CD14-positive monocyte (primary cell): ENCODE data around the gene TRIOBP. TPM values are rescaled to one million over a fixed set of nuclear protein-coding genes. Genes with fewer than 3 reads are reported as not detected.

Source experiments
- DNase-seq, 3 donors: peaks; one replicate each; pipeline ENCODE4 v3.0.0-alpha.2; 2011 to 2022
- H2AFZ ChIP-seq: 2 replicates; pipeline ENCODE4 v1.6.0; 2012; ENCODE audit warnings: mild to moderate bottlenecking, low read depth, low read length, inconsistent platforms; ENCODE audit not compliant: insufficient read depth, poor library complexity, severe bottlenecking
- H3K27ac ChIP-seq, 2 donors: 1 replicate in 1 of 2; 2 replicates in 1 of 2; pipeline ENCODE4 v1.5.1; 2012 to 2013; ENCODE audit warnings: low read length in 2 of 2, control low read depth in 1 of 2, inconsistent platforms in 1 of 2, low read depth in 1 of 2, mild to moderate bottlenecking in 1 of 2
- H3K27me3 ChIP-seq, 2 donors: one replicate each; pipeline versions ENCODE4 v1.6.0 to v1.6.1; 2011 to 2013; ENCODE audit warnings: low read length in 2 of 2; ENCODE audit not compliant: control insufficient read depth in 2 of 2, insufficient read depth in 2 of 2
- H3K36me3 ChIP-seq, 2 donors: replicated peaks in 1 of 2; 1 replicate in 1 of 2; 2 replicates in 1 of 2; pipeline versions ENCODE4 v1.5.1 to v1.6.1; 2012 to 2013; ENCODE audit warnings: low read length in 2 of 2, control low read depth in 1 of 2, inconsistent platforms in 1 of 2, mild to moderate bottlenecking in 1 of 2; ENCODE audit not compliant: insufficient read depth in 2 of 2, control insufficient read depth in 1 of 2
- H3K4me1 ChIP-seq, 2 donors: 1 replicate in 1 of 2; 2 replicates in 1 of 2; pipeline versions ENCODE4 v1.5.1 to v1.6.1; 2012 to 2013; ENCODE audit warnings: low read length in 2 of 2, control low read depth in 1 of 2, inconsistent platforms in 1 of 2, mild to moderate bottlenecking in 1 of 2, moderate library complexity in 1 of 2; ENCODE audit not compliant: insufficient read depth in 2 of 2, control insufficient read depth in 1 of 2
- H3K4me2 ChIP-seq: replicated peaks from 2 replicates; pipeline ENCODE3; 2012; ENCODE audit warnings: low read length, moderate library complexity, mild to moderate bottlenecking; ENCODE audit not compliant: poor library complexity, severe bottlenecking; ENCODE audit errors: extremely low read depth
- H3K4me3 ChIP-seq, 3 experiments: fragments of 200-600 bp in 1 of 3; sonication (generic) in 1 of 3; replicated peaks in 1 of 3; 1 replicate in 2 of 3; 2 replicates in 1 of 3; pipeline ENCODE4 v1.5.1; 2011 to 2013; ENCODE audit warnings: low read length in 3 of 3, mild to moderate bottlenecking in 3 of 3, control low read depth in 2 of 3, low read depth in 2 of 3, inconsistent platforms in 1 of 3, moderate library complexity in 1 of 3
- H3K79me2 ChIP-seq: 2 replicates; pipeline ENCODE4 v1.6.0; 2012; ENCODE audit warnings: mild to moderate bottlenecking, control low read depth, inconsistent platforms, low read length, moderate library complexity; ENCODE audit not compliant: insufficient read depth
- H3K9ac ChIP-seq: 2 replicates; pipeline ENCODE4 v1.6.0; 2017; ENCODE audit warnings: low read length, mild to moderate bottlenecking; ENCODE audit not compliant: insufficient read depth, poor library complexity, severe bottlenecking
- H3K9me3 ChIP-seq, 2 donors: replicated peaks in 1 of 2; 1 replicate in 1 of 2; 2 replicates in 1 of 2; pipeline versions ENCODE4 v1.5.1 to v1.6.1; 2012 to 2013; ENCODE audit warnings: low read length in 2 of 2, control low read depth in 1 of 2; ENCODE audit not compliant: control insufficient read depth in 1 of 2, insufficient read depth in 1 of 2
- H4K20me1 ChIP-seq: 2 replicates; pipeline ENCODE4 v1.6.0; 2012; ENCODE audit warnings: mild to moderate bottlenecking, low read length, control low read depth, moderate library complexity; ENCODE audit not compliant: insufficient read depth
- H3K27ac Mint-ChIP-seq, 7 donors: one replicate each; pipeline ENCODE4 v1.8.0; 2020; ENCODE audit warnings: mild to moderate bottlenecking in 7 of 7, mixed read lengths in 7 of 7, moderate library complexity in 6 of 7, inconsistent platforms in 2 of 7
- H3K27me3 Mint-ChIP-seq, 3 donors: one replicate each; pipeline ENCODE4 v1.8.0; 2021 to 2022; ENCODE audit warnings: low read depth in 3 of 3, mild to moderate bottlenecking in 3 of 3, mixed read lengths in 3 of 3, moderate library complexity in 3 of 3, inconsistent platforms in 1 of 3
- H3K36me3 Mint-ChIP-seq, 2 donors: one replicate each; pipeline ENCODE4 v1.8.0; 2020; ENCODE audit warnings: mixed read lengths in 2 of 2, inconsistent platforms in 1 of 2, mild to moderate bottlenecking in 1 of 2
- H3K4me1 Mint-ChIP-seq: one replicate; pipeline ENCODE4 v1.8.0; 2020; ENCODE audit warnings: mild to moderate bottlenecking, mixed read lengths
- H3K4me3 Mint-ChIP-seq, 2 donors: one replicate each; pipeline ENCODE4 v1.8.0; 2020; ENCODE audit warnings: mild to moderate bottlenecking in 2 of 2, mixed read lengths in 2 of 2, moderate library complexity in 1 of 2
- H3K9me3 Mint-ChIP-seq, 7 donors: one replicate each; pipeline ENCODE4 v1.8.0; 2020 to 2022; ENCODE audit warnings: mixed read lengths in 7 of 7, mild to moderate bottlenecking in 6 of 7, moderate library complexity in 6 of 7, inconsistent platforms in 2 of 7
- CTCF ChIP-seq: fragments of 200-600 bp; IDR thresholded peaks from one replicate; pipeline ENCODE4 v1.8.0; 2022; ENCODE audit warnings: antibody characterized with exemption, mild to moderate bottlenecking
- WGBS: methylation state at CpG from one replicate; pipeline ENCODE4 v1.1.5; 2013; ENCODE audit warnings: missing lambda C conversion rate; ENCODE audit not compliant: insufficient coverage; 5-methylcytosine and 5-hydroxymethylcytosine counted together
- intact Hi-C, 2 donors: fragments of 100-400 bp; cut with micrococcal nuclease; formaldehyde crosslinking; loops; one replicate each; pipeline versions ENCODE4 v1.15.0 to v1.15.1; 2023
- polyA plus RNA-seq, 3 donors: library from polyadenylated mRNA; depleted of rRNA in 1 of 3; unstranded in 2 of 3; stranded (reverse) in 1 of 3; fragments of 300-500 nt in 2 of 3; fragments of >200 nt in 1 of 3; fragmentation: Illumina TruSeq in 2 of 3; gene quantifications; 1 replicate in 2 of 3; 2 replicates in 1 of 3; pipeline ENCODE4 v1.2.3, GENCODE V29; 2012 to 2021

TRIOBP gene
- polyA plus RNA-seq, 3 donors = 43.0 to 46.6 (median 44.7) TPM

- Mint-ChIP-seq H3K36me3 (no peaks in the 10 kb centered on the region), H3K4me1 (peaks cover 12% of the 10 kb centered on the region), H3K27ac (no peak overlapping the region), H3K27me3 (peaks cover 16 to 19% (median 17%) of the 10 kb centered on the region in 3 donors), H3K4me3 (no peak overlapping the region), H3K9me3 (peaks cover 0 to 2% (median 0%) of the 10 kb centered on the region in 7 donors)
- Histone ChIP-seq H3K4me3 (no peak overlapping the region), H3K4me1 (peaks cover 9 to 15% of the 10 kb centered on the region in 2 donors), H3K4me2 (no peak overlapping the region), H3K27me3 (peaks cover 5 to 9% of the 10 kb centered on the region in 2 donors), H4K20me1 (no peaks in the 10 kb centered on the region), H3K9ac (no peak overlapping the region), H3K79me2 (no peaks in the 10 kb centered on the region), H3K9me3 (no peaks in the 10 kb centered on the region), H2AFZ (no peak overlapping the region), H3K27ac (no peak overlapping the region), H3K36me3 (no peaks in the 10 kb centered on the region)
- WGBS = 96% methylated on average over 18 of the region's 27 CpGs
- DNase-seq = no peak
- no peak for TF ChIP-seq CTCF
- intact Hi-C loops = loop anchor here in 1 of 2 donors (10.0 kb wide), 1 partner anchor 152 kb away; no protein-coding TSS in a partner anchor
Observed at GRCh38 chr22:37812869-37813678, 116.2 kb downstream of the TRIOBP start.

- Histone ChIP-seq H3K9ac (no peak overlapping the region), H3K4me3 (no peak overlapping the region), H3K27me3 (peaks cover 7 to 26% of the 10 kb centered on the region in 2 donors), H3K9me3 (no peaks in the 10 kb centered on the region), H3K79me2 (no peaks in the 10 kb centered on the region), H3K4me1 (peaks cover 16 to 20% of the 10 kb centered on the region in 2 donors), H3K36me3 (no peaks in the 10 kb centered on the region), H4K20me1 (no peaks in the 10 kb centered on the region), H3K27ac (no peak overlapping the region), H3K4me2 (no peak overlapping the region), H2AFZ (no peak overlapping the region)
- H3K4me1 Mint-ChIP-seq = peaks cover 17% of the 10 kb centered on the region
- peaks cover 25 to 31% (median 28%) of the 10 kb centered on the region in 3 donors for H3K27me3 Mint-ChIP-seq
- no peak for DNase-seq
- WGBS = 96% methylated on average over 7 of the region's 12 CpGs
- H3K27ac Mint-ChIP-seq = no peak overlapping the region
- H3K9me3 Mint-ChIP-seq = peaks cover 0 to 7% (median 0%) of the 10 kb centered on the region in 7 donors
- TF ChIP-seq CTCF = no peak
- no peak overlapping the region for H3K4me3 Mint-ChIP-seq
- no peaks in the 10 kb centered on the region for H3K36me3 Mint-ChIP-seq
- intact Hi-C loops = loop anchor here (5.0 to 10.0 kb wide), 2 partner anchors 149 to 152 kb away; no protein-coding TSS in a partner anchor
Observed at GRCh38 chr22:37815593-37815992, 118.7 kb downstream of the TRIOBP start.
